Stimulated activated CD8-positive, alpha-beta memory T cell treated with anti-CD3 and anti-CD28 coated beads, Interleukin-12 subunit alpha, Interleukin-12 subunit beta, amount 100 ng/mL, for 4 hours (primary cell): ENCODE data around the gene CSF1.

Experiments used
- DNase-seq: peaks from one replicate; pipeline ENCODE4 v3.0.0-alpha.2; 2020; ENCODE audit warnings: low read depth

Gene CSF1

GRCh38 chr1:109901524-109902145, 9.0 kb upstream of the CSF1 start:
- DNase-seq, result no peak

GRCh38 chr1:109902204-109902985, 8.3 kb upstream of the CSF1 start:
- no peak for DNase-seq

- no peak for DNase-seq
Observed at GRCh38 chr1:109903376-109903930, 7.2 kb upstream of the CSF1 start.

GRCh38 chr1:109904105-109904817, 6.4 kb upstream of the CSF1 start:
- no peak for DNase-seq

- DNase-seq, result no peak
Observed at GRCh38 chr1:109905491-109905890, 5.2 kb upstream of the CSF1 start.

GRCh38 chr1:109906160-109906838, 4.3 kb upstream of the CSF1 start:
- DNase-seq, result peak; percentile 13

GRCh38 chr1:109906839-109907180, 3.8 kb upstream of the CSF1 start:
- DNase-seq, result no peak

GRCh38 chr1:109907190-109907774, 3.4 kb upstream of the CSF1 start:
- DNase-seq, result no peak

- DNase-seq, result no peak
Observed at GRCh38 chr1:109908836-109909235, 1.8 kb upstream of the CSF1 start.

GRCh38 chr1:109909561-109909960, 1.1 kb upstream of the CSF1 start:
- DNase-seq, result no peak

- no peak for DNase-seq
Observed at GRCh38 chr1:109910963-109911798, 532 bp downstream of the CSF1 start.

- no peak for DNase-seq
Observed at GRCh38 chr1:109912214-109912861, 1.7 kb downstream of the CSF1 start.

- no peak for DNase-seq
Observed at GRCh38 chr1:109912873-109913272, 2.2 kb downstream of the CSF1 start.

- no peak for DNase-seq
Observed at GRCh38 chr1:109913360-109913879, 2.8 kb downstream of the CSF1 start.

GRCh38 chr1:109914587-109915240, 4.1 kb downstream of the CSF1 start:
- no peak for DNase-seq

- no peak for DNase-seq
Observed at GRCh38 chr1:109917051-109917767, 6.6 kb downstream of the CSF1 start.

GRCh38 chr1:109917768-109918606, 7.3 kb downstream of the CSF1 start:
- DNase-seq, result no peak

- DNase-seq, result no peak
Observed at GRCh38 chr1:109918671-109919070, 8.0 kb downstream of the CSF1 start.
